SK-N-SH treated with all-trans-retinoic acid at 6 μM for 48 hours (cell line): Measurements from ENCODE around the gene CHST7.
"Not testable (repeated sequence)": the region's sequence is repeated elsewhere in the genome, so short reads cannot be mapped to it uniquely, and the experiment has no call there.

Source experiments
- ARNTL ChIP-seq: fragments of 450-650 bp; formaldehyde crosslinking; IDR thresholded peaks from 2 replicates; pipeline ENCODE4 v1.5.0; 2020; ENCODE audit warnings: low read depth, mild to moderate bottlenecking, moderate library complexity, borderline replicate concordance
- BACH2 ChIP-seq: fragments of 250-450 bp; sonication (Bioruptor Pico); IDR thresholded peaks from 2 replicates; pipeline ENCODE4 v1.9.0; 2021; ENCODE audit warnings: mild to moderate bottlenecking, borderline replicate concordance
- GLIS3 ChIP-seq: fragments of 250-450 bp; sonication (Bioruptor Pico); IDR thresholded peaks from 2 replicates; pipeline ENCODE4 v1.5.0; 2020; ENCODE audit warnings: mild to moderate bottlenecking, moderate library complexity
- ISL1 ChIP-seq: fragments of 250-450 bp; sonication (Bioruptor Pico); IDR thresholded peaks from 2 replicates; pipeline ENCODE4 v2.1.2; 2022; ENCODE audit warnings: mild to moderate bottlenecking, moderate library complexity
- OSR1 ChIP-seq: fragments of 250-450 bp; sonication (Bioruptor Pico); IDR thresholded peaks from 2 replicates; pipeline ENCODE4 v1.8.0; 2022; ENCODE audit warnings: moderate library complexity, mild to moderate bottlenecking, inconsistent platforms
- PPARA ChIP-seq: fragments of 250-450 bp; sonication (Bioruptor Pico); IDR thresholded peaks from 2 replicates; pipeline ENCODE4 v1.5.0; 2020; ENCODE audit warnings: mild to moderate bottlenecking, borderline replicate concordance
- RARB ChIP-seq: fragments of 250-450 bp; sonication (Bioruptor Pico); IDR thresholded peaks from 2 replicates; pipeline ENCODE4 v1.8.0; 2021; ENCODE audit warnings: mild to moderate bottlenecking, moderate library complexity
- ZFP30 ChIP-seq: fragments of 450-650 bp; formaldehyde crosslinking; IDR thresholded peaks from 2 replicates; pipeline ENCODE4 v1.5.0; 2022; ENCODE audit warnings: mild to moderate bottlenecking, moderate library complexity
- ZNF70 ChIP-seq: fragments of 450-650 bp; formaldehyde crosslinking; IDR thresholded peaks from 2 replicates; pipeline ENCODE4 v1.5.0; 2020; ENCODE audit warnings: mild to moderate bottlenecking, moderate library complexity
- ZNF8 ChIP-seq: fragments of 450-650 bp; formaldehyde crosslinking; IDR thresholded peaks from 2 replicates; pipeline ENCODE4 v1.5.0; 2020; ENCODE audit warnings: mild to moderate bottlenecking, moderate library complexity
- TF ChIP-seq, protein P1 (sequence below): fragments of 250-450 bp; sonication (Bioruptor Pico); IDR thresholded peaks from 2 replicates; pipeline ENCODE4 v1.5.1; 2020; ENCODE audit warnings: low read depth, mild to moderate bottlenecking, moderate library complexity
- TF ChIP-seq, protein P2 (sequence below): fragments of 250-450 bp; sonication (Bioruptor Pico); IDR thresholded peaks from 2 replicates; pipeline ENCODE4 v1.5.0; 2020; ENCODE audit warnings: mild to moderate bottlenecking, moderate library complexity
- TF ChIP-seq, protein P3 (sequence below): fragments of 250-450 bp; sonication (Bioruptor Pico); IDR thresholded peaks from 2 replicates; pipeline ENCODE4 v1.5.1; 2021; ENCODE audit warnings: mild to moderate bottlenecking, moderate library complexity

DNA sequence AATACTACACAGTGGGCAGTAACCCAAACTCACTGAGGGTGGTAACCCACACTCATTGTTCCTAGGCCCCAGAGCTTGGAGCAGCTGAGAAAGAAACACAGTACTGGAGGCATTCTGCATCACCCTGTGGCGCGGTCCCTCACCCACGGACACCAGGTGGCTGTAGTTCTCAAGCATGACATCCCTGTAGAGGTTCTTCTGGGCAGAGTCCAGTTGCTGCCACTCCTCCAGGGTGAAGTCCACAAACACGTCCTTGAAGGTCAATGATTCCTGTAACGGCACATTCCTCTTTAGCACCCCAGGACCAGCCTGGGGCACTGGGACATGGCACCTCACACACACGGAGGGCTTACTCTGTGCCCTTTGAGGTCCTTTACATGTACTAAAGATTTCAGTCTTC is 44.9 kb upstream of the CHST7 start:
- not testable (repeated sequence) for TF ChIP-seq ZNF8 (CRISPR knock-in tag); ZNF70 (CRISPR knock-in tag); OSR1 (CRISPR knock-in tag); ARNTL (CRISPR knock-in tag); ZFP30 (CRISPR knock-in tag); BACH2 (CRISPR knock-in tag); RARB; PPARA (CRISPR knock-in tag); GLIS3 (CRISPR knock-in tag); ISL1 (CRISPR knock-in tag)
- TF ChIP-seq, protein P1, sequence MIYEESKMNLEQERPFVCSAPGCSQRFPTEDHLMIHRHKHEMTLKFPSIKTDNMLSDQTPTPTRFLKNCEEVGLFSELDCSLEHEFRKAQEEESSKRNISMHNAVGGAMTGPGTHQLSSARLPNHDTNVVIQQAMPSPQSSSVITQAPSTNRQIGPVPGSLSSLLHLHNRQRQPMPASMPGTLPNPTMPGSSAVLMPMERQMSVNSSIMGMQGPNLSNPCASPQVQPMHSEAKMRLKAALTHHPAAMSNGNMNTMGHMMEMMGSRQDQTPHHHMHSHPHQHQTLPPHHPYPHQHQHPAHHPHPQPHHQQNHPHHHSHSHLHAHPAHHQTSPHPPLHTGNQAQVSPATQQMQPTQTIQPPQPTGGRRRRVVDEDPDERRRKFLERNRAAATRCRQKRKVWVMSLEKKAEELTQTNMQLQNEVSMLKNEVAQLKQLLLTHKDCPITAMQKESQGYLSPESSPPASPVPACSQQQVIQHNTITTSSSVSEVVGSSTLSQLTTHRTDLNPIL (CRISPR knock-in tag) = not testable (repeated sequence)
- TF ChIP-seq, protein P2, sequence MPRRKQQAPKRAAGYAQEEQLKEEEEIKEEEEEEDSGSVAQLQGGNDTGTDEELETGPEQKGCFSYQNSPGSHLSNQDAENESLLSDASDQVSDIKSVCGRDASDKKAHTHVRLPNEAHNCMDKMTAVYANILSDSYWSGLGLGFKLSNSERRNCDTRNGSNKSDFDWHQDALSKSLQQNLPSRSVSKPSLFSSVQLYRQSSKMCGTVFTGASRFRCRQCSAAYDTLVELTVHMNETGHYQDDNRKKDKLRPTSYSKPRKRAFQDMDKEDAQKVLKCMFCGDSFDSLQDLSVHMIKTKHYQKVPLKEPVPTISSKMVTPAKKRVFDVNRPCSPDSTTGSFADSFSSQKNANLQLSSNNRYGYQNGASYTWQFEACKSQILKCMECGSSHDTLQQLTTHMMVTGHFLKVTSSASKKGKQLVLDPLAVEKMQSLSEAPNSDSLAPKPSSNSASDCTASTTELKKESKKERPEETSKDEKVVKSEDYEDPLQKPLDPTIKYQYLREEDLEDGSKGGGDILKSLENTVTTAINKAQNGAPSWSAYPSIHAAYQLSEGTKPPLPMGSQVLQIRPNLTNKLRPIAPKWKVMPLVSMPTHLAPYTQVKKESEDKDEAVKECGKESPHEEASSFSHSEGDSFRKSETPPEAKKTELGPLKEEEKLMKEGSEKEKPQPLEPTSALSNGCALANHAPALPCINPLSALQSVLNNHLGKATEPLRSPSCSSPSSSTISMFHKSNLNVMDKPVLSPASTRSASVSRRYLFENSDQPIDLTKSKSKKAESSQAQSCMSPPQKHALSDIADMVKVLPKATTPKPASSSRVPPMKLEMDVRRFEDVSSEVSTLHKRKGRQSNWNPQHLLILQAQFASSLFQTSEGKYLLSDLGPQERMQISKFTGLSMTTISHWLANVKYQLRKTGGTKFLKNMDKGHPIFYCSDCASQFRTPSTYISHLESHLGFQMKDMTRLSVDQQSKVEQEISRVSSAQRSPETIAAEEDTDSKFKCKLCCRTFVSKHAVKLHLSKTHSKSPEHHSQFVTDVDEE (CRISPR knock-in tag) = not testable (repeated sequence)
- TF ChIP-seq, protein P3, sequence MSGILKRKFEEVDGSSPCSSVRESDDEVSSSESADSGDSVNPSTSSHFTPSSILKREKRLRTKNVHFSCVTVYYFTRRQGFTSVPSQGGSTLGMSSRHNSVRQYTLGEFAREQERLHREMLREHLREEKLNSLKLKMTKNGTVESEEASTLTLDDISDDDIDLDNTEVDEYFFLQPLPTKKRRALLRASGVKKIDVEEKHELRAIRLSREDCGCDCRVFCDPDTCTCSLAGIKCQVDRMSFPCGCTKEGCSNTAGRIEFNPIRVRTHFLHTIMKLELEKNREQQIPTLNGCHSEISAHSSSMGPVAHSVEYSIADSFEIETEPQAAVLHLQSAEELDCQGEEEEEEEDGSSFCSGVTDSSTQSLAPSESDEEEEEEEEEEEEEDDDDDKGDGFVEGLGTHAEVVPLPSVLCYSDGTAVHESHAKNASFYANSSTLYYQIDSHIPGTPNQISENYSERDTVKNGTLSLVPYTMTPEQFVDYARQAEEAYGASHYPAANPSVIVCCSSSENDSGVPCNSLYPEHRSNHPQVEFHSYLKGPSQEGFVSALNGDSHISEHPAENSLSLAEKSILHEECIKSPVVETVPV (CRISPR knock-in tag) = not testable (repeated sequence)
